Stomach (tissue), 4 donors: ENCODE data around the gene MESD.

Experiments used
- POLR2AphosphoS5 ChIP-seq, 3 donors: sonication (generic); formaldehyde crosslinking; IDR thresholded peaks; one replicate each; pipeline ENCODE4 v1.6.1; 2016; ENCODE audit warnings: antibody characterized with exemption in 3 of 3
- TF ChIP-seq, protein P1 (sequence below), 7 experiments: fragments of 450-650 bp in 4 of 7; fragments of 200-600 bp in 3 of 7; sonication (generic) in 3 of 7; IDR thresholded peaks; one replicate each; pipeline ENCODE4 v1.5.1; 2016 to 2019; ENCODE audit warnings: antibody characterized with exemption in 7 of 7, control low read depth in 2 of 7, mild to moderate bottlenecking in 1 of 7

DNA sequence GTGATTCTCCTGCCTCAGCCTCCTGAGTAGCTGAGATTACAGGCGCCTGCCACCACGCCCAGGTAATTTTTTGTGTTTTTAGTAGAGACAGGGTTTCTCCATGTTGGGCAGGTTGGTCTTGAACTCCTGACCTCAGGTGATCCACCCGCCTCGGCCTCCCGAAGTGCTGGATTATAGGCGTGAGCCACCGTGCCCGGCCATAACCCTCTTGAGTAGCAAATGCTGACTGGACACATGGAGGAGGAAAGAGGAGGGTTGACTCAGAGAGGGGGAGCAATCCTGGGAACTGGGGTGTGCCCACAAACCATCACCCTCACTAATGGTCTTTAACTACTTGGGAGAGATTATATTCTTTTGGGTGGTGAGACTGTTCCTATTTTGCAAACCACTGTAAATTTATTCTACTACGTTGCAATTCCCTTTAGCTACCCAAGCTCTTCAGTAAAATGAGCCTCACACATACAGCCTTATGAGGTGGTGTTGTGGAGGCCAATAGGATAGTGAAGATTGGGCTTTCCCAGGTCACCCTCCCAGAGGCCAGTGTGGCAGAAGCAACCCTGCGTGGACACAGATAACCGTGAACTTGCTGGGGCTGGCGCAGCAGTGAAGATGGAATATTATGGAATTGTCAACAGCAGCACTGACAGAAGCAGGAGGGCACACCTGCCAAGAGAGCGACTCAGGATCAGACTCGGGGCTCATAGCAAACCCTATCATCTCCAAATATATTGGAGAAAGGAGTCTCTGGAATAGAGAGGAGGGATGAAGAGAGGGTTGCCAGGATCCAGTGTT, 48.5 kb upstream of the MESD start:
- TF ChIP-seq POLR2AphosphoS5 (IDR thresholded peaks at IDR 0.05): no peak
- TF ChIP-seq, protein P1, sequence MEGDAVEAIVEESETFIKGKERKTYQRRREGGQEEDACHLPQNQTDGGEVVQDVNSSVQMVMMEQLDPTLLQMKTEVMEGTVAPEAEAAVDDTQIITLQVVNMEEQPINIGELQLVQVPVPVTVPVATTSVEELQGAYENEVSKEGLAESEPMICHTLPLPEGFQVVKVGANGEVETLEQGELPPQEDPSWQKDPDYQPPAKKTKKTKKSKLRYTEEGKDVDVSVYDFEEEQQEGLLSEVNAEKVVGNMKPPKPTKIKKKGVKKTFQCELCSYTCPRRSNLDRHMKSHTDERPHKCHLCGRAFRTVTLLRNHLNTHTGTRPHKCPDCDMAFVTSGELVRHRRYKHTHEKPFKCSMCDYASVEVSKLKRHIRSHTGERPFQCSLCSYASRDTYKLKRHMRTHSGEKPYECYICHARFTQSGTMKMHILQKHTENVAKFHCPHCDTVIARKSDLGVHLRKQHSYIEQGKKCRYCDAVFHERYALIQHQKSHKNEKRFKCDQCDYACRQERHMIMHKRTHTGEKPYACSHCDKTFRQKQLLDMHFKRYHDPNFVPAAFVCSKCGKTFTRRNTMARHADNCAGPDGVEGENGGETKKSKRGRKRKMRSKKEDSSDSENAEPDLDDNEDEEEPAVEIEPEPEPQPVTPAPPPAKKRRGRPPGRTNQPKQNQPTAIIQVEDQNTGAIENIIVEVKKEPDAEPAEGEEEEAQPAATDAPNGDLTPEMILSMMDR (IDR thresholded peaks at IDR 0.05): no peak
